NCI-H1436 (cell line): ENCODE results near the gene EFCAB7.
A peak's percentile ranks its signal among the peaks of the same experiment; 100 is the strongest.

Experiments used
- DNase-seq: peaks from one replicate; lab custom pipeline; 2025; lab: John Stamatoyannopoulos, UW

EFCAB7 gene

DNA sequence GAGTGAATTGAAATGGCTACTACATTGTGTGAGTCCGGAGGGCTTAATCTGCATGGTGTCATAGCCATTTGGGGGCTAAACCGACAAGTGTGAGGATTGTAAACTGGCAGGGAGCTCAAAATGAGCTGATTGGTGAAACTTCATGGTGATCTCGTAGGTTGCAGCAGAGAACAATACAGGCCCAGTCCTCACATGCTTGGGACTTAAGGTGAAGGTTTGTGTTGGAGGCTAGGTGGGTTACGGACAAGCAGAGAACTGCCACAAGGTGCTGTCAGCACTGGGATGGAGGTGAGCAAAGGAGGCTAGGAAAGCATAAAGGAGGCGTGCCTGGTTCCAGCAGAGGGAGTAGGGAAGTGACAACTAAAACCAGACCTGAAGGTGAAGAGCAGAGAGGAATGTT, 79.3 kb downstream of the EFCAB7 start:
- no peak for DNase-seq

DNA sequence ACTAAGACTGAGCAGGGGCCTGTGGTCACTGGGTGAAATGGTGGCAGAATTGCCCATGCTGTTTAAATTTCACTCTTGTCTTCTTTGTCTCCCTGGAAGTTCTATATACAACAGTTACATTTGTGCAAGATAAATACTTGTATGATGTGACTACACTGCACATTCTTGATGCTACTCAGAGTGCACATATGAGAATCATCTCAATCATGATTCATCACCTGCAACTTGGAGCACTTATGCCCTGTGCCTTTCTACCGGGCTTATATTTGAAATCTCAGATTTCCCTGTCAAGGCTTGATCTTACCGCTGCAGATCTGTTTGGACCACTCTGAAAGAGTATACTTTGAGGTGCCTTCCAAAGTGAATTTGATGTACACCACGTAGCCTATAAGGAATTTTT, 80.5 kb downstream of the EFCAB7 start:
- DNase-seq = no peak

DNA sequence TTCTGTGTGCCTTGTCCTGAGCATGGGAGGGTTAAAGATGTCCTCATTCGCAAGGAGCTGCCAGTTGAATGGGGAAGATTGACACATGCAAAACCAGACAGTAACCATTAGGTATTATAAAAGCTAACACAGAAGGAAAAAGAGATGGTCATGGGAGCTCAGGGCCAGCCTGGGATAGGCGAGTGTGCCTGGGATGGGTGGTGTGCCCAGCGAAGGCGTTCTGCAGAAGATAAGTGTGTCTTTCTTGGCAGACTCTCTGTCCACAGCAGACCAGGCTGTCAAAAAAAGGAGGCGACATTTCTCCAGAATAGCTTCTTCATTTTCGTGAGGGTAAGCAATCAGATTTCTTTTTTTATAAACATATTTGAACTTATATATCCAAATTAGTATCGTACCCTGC, 84.0 kb downstream of the EFCAB7 start:
- no peak for DNase-seq

DNA sequence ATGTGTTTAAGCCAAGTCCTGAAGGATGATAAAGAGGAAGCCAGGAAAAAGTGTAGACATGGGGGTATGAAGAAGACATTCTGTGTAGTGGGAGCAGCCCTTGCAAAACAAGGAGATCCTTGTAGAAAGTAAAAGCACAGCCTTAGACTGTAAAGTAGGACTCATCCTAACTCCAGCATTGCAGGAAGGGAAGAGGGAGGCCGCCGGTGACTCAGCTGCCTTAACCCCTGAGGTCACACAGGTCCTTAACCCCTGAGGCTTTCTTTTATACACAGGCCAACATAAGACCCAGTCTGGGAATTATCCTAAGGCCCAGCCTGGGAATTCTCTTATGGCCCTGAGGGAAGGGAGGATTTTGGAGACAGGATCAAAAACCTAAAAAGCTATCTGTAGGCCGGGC, 87.9 kb downstream of the EFCAB7 start:
- DNase-seq = no peak

DNA sequence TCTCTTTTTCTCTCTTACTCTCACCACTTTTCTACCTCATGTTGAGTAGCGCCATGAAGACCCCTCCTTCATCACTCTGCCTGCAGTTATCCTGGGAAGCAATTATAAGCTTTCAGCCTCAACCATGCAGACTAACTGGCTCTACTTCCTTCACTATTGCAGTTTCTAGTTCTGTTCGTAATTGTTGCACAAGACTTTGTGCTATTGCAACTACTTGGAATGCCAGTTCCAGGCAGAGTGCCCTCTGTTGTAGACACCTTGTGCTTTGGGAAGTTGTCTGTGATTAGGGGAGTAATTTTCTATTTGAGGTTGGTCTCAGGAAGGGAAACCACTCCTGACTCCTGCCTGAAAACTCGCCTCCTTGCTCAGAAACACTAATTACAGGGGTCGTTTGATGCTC, 89.2 kb downstream of the EFCAB7 start:
- no peak for DNase-seq

DNA sequence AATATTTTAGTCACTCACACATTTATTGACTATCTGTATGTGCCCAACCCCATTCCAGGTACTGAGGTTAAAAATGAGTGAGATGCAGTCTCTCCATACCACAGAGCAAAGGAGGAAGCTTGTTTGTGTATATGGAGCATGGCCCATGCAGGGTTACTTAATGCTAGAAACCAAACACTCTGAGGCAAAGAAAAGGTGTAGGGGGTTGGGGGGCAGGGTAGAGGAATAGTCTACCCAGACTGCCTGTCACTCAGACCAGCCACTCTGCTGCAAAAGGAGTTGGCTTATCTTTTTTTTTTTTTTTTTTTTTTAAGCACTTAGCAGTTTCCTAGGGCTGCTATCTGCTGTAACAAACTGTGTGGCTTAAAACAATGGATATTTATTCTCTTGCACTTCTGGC, 89.6 kb downstream of the EFCAB7 start:
- no peak for DNase-seq

DNA sequence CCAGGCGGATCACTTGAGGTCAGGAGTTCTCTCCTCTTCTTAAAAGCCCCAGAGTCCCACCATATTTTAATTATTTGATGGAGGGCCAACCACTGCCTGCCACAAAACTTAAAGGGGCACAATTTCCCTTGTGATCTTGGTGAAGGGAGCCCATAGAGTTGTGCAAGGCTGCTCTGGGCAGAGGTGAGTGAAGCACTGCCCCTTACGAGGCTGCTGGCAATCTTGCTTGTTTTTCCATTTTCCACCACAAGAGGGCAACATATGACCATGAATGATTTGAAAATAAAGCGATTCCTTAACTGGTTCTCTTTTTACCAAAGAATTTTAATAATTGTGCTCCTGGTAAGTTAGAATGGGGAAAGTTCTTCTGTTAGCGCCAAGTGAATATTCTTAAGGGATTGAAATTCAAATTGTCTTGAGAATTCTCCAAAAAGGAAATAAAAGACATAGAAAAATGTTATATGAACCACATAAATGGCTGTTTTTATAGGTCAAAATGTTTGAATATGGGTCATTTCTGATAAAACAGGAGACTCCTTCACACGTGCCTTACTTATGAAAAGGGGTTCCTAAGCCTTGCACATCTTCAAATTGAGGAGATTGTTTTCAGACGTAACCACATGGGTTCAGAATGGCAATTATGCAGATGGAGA, 92.6 kb downstream of the EFCAB7 start:
- DNase-seq = peak; percentile 52

DNA sequence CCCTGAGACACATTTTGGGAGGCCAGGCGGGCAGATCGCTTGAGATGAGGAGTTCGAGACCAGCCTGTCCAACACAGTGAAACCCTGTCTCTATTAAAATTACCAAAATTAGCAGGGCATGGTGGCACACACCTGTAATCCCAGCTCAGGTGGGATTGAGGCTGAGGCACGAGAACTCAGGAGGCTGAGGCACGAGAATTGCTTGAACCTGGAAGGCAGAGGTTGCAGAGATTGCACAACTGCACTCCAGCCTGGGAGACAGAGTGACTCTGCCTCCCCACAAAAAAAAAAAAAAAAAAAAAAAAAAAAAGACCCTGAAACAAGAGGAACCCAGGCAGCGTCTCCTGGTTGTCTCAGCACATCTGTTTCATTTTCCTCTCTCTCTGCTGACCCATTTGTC, 94.1 kb downstream of the EFCAB7 start:
- no peak for DNase-seq

DNA sequence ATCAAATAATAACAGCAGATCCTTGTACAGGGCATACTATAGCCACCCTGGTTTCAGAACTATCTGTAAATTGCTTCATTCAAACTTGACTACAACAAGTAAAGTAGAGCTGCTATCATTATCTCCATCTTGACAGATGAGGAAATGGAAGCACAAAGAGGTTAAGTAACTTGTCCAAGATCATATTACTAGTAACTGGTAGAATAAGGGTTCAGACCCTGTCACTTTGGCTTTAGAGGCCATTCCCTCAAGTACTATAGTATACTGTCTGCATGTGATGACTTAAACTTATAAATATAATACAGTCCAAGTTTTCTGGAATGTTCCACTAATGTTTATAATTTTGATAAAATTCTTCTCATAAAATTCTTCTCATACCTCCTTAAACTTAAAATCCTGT, 94.7 kb downstream of the EFCAB7 start:
- DNase-seq = no peak

DNA sequence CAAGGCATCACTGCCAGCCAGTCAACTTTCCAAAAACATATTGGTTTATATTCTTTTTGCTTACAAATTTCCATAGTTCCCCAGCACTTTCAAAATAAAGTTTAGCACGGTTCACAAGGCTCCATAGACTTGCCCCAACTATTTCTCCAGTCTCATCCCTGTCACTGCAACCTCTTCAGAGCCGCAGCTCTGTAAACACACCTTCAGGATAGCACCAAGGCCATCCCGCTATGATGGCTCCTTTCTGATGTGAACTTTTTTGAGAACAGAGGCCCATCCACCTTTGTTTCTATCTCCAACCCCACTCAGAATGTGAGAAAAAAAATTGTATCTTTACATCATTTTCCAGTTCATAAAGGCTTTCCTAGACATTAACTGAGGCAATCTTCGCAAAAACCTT, 96.2 kb downstream of the EFCAB7 start:
- no peak for DNase-seq

DNA sequence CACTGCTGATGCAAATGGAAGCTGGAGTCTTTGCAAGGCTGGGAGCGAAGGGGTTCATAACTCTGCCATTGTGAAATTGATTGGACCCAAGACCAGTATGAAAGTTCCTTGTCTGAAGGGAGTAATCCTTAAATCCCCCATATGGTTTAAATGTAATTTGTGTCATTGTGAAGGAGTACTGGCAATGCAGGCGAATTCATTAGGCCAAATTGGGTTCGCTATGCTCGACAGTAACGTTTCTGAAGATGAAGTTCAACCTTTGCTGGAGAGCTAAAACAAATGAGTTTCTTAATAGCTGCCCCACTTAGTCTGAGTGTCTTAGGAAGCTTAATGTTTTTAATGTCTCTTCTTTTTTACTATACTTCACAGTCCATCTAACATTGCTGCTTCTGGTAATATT, 97.3 kb downstream of the EFCAB7 start:
- DNase-seq = no peak

DNA sequence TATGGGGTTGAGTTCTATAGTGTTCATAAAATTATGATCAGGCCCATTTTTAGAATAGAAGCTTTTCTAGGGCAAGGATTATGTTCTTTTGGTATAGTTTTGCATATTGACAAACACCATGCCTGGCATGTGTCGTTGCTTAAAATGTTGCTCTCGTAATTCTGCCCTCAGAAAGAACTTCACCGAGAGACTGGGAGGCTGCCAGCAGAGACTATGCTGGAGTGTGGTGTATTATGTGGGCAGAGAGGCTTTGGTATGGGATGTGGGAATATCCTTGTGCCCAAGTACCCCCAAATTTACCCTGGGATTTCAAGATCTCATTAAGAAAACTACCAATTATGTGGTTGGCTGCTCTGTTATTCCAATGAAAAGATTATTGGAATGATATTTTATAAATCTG, 97.8 kb downstream of the EFCAB7 start:
- DNase-seq = no peak

DNA sequence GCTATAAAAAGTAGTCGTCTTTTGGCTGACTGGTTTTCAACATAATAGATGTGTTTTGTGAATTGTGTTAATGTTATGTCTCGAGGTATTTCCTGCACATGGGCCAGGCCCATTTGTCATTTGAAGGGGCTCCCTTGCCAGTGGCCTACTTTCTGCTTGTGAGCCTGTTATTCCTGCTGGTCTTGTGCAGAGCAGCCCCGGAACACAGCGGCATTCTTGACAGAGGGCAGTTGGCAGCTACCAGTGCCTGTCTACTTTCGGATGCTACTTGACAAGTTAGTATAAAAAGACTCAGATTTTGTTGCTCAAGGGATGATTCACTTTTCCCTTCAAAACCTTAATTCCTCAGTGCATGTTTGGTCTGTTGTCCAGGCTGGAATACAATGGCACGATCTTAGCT, 98.4 kb downstream of the EFCAB7 start:
- DNase-seq = no peak
